Thyroid gland (tissue), 4 donors: ENCODE data around the gene GORASP2.

Source experiments
- POLR2A ChIP-seq, 2 donors: fragments of 450-650 bp; IDR thresholded peaks; one replicate each; pipeline ENCODE4 v1.6.1; 2017; ENCODE audit warnings: antibody characterized with exemption in 2 of 2, mild to moderate bottlenecking in 2 of 2, moderate library complexity in 1 of 2
- TF ChIP-seq, protein P1 (sequence below), 6 experiments: fragments of 200-600 bp in 3 of 6; fragments of 450-650 bp in 3 of 6; sonication (generic) in 3 of 6; IDR thresholded peaks; one replicate each; pipeline ENCODE4 v1.5.1; 2016 to 2019; ENCODE audit warnings: antibody characterized with exemption in 6 of 6, mild to moderate bottlenecking in 2 of 6, inconsistent platforms in 1 of 6, moderate library complexity in 1 of 6

DNA sequence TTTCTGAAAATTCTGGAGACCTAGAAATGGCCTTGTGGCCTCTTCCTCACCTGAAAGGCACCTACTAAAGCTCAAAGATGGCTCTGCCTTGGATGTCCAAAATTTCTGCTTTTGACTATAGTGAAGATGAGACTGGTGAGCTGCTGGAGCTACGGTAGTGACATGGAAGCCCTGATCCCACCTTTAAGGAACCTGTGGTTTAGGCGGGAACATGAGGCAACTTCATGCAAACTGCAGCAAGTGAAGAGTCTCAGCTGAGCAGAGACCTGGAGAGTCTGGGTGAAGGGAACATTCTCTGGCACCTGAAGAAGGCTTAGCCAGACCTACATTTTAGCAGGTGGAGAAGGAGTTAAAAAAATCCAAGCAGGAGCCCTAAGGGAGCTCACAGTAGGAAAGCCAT, 40.0 kb downstream of the GORASP2 start:
- TF ChIP-seq POLR2A (IDR thresholded peaks at IDR 0.05) = no peak
- TF ChIP-seq, protein P1, sequence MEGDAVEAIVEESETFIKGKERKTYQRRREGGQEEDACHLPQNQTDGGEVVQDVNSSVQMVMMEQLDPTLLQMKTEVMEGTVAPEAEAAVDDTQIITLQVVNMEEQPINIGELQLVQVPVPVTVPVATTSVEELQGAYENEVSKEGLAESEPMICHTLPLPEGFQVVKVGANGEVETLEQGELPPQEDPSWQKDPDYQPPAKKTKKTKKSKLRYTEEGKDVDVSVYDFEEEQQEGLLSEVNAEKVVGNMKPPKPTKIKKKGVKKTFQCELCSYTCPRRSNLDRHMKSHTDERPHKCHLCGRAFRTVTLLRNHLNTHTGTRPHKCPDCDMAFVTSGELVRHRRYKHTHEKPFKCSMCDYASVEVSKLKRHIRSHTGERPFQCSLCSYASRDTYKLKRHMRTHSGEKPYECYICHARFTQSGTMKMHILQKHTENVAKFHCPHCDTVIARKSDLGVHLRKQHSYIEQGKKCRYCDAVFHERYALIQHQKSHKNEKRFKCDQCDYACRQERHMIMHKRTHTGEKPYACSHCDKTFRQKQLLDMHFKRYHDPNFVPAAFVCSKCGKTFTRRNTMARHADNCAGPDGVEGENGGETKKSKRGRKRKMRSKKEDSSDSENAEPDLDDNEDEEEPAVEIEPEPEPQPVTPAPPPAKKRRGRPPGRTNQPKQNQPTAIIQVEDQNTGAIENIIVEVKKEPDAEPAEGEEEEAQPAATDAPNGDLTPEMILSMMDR (IDR thresholded peaks at IDR 0.05) = no peak
